ENCODE measurements around the gene REXO1.
A peak's percentile ranks its signal among the peaks of the same experiment; 100 is the strongest.

Gene REXO1

DNA sequence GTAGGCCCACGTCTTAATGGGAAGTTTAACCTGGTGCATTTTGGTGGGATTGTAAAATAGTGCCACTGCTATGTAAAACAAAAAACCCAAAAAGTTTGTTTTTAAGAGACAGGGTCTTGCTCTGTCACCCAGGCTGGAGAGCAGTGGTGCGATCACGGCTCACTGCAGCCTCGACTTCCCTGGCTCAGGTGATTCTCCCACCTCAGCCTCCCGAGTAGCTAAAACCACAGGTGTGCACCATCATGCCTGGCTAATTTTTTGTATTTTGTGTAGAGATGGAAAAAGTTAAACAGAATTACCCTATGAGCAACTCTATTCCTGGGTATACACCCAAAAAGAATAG lies 820 bp upstream of the REXO1 start:
- DNase-seq (ENCODE audit: low spot score): no peak

GRCh38 chr19:1847684-1848398 lies 442 bp downstream of the REXO1 start:
- no peak for DNase-seq (ENCODE audit: low spot score)

DNA sequence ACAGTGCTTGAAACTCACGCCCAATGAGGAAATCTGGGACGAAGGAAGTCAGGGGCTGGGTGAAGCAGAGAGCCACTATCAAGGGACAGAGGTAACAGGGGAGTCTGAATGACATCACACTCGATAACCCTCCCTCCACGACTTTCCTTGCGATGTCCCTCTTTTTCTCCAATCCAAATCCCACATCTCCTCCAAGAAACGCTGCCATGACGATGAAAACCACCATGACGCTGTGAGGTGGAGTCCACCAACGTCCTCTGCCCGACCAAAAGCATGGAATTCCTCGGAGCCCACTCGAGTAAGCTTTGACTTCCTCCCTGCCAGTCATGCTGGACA lies 967 bp downstream of the REXO1 start:
- no peak for DNase-seq (ENCODE audit: low spot score)

DNA sequence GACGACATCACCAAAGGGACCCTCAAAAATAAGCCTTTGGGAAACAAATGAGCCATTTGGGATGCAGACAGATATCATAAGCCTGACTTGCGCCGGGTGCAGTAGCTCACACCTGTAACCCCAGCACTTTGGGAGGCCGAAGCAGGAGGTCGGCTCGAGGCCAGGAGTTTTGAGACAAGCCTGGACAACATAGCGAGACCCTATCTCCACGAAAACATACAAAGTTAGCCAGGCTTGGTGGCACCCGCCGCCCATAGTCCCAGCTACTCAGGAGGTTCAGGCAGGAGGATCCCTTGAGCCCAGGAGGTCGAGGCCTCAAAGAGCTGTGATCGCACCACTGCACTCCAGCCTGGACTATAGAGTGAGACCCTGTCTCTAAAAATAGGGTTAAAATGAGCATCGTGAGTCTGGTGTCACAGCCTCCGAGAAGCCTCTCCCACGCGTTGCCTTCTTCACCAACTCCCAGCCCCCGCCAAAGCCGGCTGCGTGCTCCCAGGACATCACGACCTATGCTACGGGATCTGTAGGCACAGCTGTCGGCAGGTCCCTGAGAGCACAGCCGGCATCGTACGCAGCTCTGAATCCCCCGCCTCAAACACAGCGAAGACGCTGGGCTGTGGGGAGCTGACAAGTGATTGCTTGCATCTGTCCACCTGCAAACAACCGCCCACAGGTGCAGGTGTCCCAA lies 1.6 kb downstream of the REXO1 start:
- no peak for DNase-seq (ENCODE audit: low spot score)

DNA sequence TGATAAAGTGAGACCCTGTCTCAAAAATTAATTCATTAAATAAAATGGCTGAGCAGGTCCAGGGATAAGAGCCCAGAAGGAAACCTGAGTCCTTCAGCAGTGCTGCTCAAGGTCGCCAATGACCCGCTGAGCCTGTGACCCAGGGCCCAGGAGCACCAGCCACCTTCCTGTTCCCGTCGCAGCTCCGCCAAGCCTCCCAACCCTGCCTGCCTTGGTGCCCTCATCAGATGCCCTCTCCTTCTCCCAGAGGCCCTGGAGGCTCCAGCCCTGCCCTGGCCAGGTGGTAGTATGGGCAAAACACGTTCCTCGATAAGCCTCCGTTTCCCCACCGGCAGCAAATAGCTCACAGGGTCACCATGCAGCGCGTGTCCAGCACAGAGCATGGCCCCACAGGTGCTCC lies 2.6 kb downstream of the REXO1 start:
- no peak for DNase-seq (ENCODE audit: low spot score)

DNA sequence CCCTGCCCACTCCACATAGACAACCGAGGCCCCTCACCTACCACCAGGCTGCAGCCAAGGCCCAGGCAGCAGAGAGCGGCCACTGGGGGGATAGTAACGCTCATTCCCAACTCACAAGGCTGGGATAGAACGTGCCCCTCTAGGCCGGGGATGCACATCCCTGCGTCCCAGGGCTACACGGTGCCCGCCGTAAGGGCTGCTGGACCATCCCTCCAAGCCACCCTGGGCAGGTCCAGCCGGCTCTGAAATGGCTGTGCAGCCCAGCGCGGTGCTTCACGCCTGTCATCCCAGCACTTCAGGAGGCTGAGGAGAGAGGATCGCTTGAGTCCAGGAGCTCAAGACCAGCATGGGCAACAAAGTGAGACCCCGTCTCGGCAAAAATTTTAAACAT lies 3.2 kb downstream of the REXO1 start:
- no peak for DNase-seq (ENCODE audit: low spot score)

- DNase-seq (ENCODE audit: low spot score): no peak
These were observed 3.7 kb downstream of the REXO1 start for GRCh38 chr19:1844513-1845124.

DNA sequence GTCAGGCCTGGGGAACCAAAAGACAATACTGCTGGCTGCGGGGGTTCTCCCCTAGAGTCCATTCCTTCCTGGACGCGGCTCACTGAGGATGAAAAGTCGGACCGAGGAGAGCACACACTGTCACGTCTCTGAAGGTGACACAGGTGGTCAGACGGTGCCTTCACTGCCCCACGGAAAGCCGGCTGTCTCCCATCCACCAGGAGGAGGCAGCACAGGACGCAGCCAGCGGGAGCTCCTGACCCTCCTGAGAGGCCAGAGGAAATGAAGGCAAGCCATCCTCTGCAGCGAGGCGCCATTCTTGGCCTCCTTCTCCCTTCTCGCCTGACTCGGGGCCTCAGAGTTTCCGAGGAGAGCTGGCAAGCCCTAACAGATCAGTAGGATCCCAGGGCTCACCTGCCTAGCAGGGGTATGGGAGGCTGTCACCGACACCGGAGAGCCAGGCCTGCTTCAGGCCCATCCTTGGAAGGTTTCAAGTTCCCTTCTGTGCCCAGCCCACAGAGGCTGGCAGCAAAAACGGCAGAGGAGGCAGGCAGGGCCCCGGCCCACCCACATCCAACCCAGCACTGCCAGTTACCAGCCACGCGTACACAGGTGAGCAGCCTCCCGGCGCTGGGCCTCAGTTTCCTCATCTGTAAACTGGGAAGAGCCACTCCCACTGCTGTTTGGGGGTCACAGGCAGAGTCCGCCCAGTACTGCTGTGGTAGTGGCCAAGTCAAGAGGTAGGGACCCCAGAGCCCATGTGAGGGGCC lies 4.5 kb downstream of the REXO1 start:
- no peak for DNase-seq (ENCODE audit: low spot score)

- no peak for DNase-seq (ENCODE audit: low spot score)
These were observed 5.2 kb downstream of the REXO1 start for GRCh38 chr19:1843116-1843515.

GRCh38 chr19:1841209-1841924 lies 6.9 kb downstream of the REXO1 start:
- DNase-seq (ENCODE audit: low spot score): no peak

GRCh38 chr19:1840541-1841115 lies 7.7 kb downstream of the REXO1 start:
- no peak for DNase-seq (ENCODE audit: low spot score)

GRCh38 chr19:1839658-1840540 lies 8.4 kb downstream of the REXO1 start:
- no peak for DNase-seq (ENCODE audit: low spot score)

DNA sequence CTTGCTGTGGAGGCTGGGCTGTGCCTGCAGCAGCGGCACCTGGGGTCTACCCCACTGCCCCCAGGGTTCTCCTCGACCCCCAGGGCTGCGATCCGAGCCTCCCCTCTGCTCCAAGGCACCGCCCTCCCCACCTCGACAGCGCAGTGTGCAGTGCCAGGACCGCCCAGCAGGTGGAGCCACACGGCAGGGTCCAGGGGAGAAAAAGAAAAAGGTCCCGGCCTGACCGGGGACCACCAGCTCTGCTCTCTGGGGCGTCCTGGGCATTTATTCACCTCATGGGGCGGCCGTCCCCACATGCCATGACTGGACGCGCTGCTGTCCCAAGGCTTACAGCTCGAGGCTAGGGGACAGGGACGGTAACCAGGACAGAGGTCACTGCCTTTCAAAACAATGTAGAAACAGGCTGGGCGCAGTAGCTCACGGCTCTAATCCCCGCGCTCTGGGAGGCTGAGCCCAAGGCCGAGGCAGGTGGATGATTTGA lies 10.6 kb downstream of the REXO1 start:
- DNase-seq (ENCODE audit: low spot score): peak; percentile 58

GRCh38 chr19:1837222-1837565 lies 11.1 kb downstream of the REXO1 start:
- DNase-seq (ENCODE audit: low spot score): no peak

DNA sequence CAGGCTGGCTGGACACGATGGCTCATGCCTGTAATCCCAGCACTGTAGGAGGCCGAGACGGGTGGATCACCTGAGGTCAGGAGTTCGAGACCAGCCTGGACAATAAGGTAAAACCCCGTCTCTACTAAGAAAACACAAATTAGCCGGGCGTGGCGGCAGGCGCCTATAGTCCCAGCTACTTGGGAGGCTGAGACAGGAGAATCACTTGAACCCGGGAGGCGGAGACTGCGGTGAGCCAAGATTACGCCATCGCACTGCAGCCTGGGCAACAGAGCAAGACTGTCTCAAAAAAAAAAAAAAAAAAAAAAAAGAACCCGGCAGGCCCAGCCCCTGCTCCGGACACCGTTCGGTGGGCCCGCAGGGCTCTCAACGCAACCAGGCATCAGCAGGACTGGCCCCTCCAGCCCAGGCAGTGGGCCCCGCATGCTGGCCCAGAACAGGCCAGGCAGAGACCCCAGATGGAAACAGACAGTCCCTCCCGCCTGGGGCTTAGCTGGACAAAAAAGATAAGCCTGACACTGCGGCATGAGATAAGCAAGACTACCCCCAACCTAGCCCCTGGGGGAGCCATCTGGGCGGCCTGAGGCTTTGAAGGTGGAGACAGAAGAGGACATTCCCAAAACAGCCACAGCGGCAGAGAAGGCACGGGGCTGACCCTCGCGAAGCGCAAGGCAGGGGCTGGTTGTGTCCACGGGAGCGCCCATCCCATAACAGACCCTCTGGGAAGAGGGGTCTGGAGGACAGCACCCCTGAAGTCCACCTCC lies 11.6 kb downstream of the REXO1 start:
- no peak for DNase-seq (ENCODE audit: low spot score)

GRCh38 chr19:1833540-1833939 lies 14.7 kb downstream of the REXO1 start:
- DNase-seq (ENCODE audit: low spot score): no peak

DNA sequence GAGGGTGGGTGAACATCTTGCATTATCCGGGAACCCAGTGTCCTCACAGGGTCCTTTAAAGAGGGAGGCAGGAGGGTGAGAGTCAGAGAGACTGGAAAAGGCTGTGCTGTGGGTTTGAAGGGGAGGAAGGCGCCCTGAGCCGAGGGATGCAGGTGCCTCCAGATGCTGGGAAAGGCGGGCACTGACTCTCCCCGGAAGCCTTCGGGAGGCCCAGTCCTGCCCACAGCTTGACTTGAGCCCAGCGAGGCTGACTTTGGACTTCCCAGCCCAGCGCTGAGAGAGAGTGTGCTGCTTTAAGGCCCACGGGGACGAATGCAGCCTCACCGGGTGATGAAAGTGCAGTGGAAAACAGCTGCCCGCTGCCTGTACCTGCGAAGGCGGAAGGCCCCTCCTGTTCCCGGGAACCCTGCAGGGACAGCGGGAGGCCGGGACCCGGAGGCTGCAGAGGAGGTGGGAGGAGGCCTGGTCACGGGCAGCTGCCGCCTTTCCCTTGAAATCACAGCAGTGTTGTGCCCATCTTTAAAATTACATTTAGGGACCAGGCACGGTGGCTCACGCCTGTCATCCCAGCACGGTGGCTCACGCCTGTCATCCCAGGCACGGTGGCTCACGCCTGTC lies 16.1 kb downstream of the REXO1 start:
- no peak for DNase-seq (ENCODE audit: low spot score)

DNA sequence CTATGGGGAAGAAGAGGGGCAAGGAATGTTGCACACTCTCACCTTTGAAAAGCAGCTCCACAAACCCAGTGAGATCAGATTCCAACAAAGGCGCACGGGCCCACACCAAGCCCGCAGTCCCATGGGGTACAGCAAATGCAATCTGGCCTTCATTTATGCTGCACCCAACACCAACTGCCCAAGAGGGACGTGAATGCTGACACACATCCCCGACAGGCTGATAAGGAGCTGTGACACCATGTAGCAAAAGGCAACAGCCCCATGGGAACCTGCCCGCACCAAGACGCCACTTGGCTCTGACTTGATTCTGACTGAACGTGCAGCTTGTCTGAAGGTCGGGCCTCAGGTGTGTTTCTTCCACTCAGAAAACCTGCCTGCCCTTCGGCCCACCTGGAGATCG lies 17.3 kb downstream of the REXO1 start:
- no peak for DNase-seq (ENCODE audit: low spot score)

GRCh38 chr19:1830568-1830967 lies 17.7 kb downstream of the REXO1 start:
- no peak for DNase-seq (ENCODE audit: low spot score)

All from SK-N-DZ (cell line).